ENCODE data around the gene PLCH1. TPM values are rescaled to one million over a fixed set of nuclear protein-coding genes. Genes with fewer than 3 reads are reported as not detected.

Gene PLCH1
- total and polyA plus RNA-seq, 9 of the 15 experiments (the other 6 are each of a cell fraction or from before 2014, with no cell fraction given): 0.17 to 0.62 (median 0.40) TPM

- no peak for TF ChIP-seq ZKSCAN3 (CRISPR knock-in tag; IDR thresholded peaks at IDR 0.05)
- TF ChIP-seq DDX20 (tag; IDR thresholded peaks at IDR 0.05; ENCODE audit: low read depth): no peak
- no peak for TF ChIP-seq NR0B1 (IDR thresholded peaks at IDR 0.05; ENCODE audit: partially characterized antibody)
- in situ Hi-C loops (cut with MboI): no loop called here
- WGBS (ENCODE audit: insufficient coverage, low coverage, missing lambda C conversion rate): 0% methylated on average over 3 of the region's 3 CpGs
- intact Hi-C loops (cut with micrococcal nuclease): no loop called here
- BruUV-seq (replicated peaks): no TSS peak
- CTCF ChIA-PET (ENCODE audit: low intra/inter-chr PET ratio): no interaction called here
- no peak overlapping the region for H3K4me3 ChIP-seq
- H4K20me1 ChIP-seq (replicated peaks; ENCODE audit: control insufficient read depth, insufficient read depth, low read length): no peaks in the 10 kb centered on the region
- ATAC-seq: no peak
- H3K27me3 ChIP-seq (ENCODE audit: control insufficient read depth in 2 of 2, insufficient read depth in 2 of 2, low read length in 2 of 2): no peaks in the 10 kb centered on the region
- H3K4me2 ChIP-seq (ENCODE audit: insufficient read depth, low read length): no peak overlapping the region
- H2AFZ ChIP-seq (ENCODE audit: low read depth, low read length): no peak overlapping the region
- no peak for FAIRE-seq
- H3K9me1 ChIP-seq (ENCODE audit: control insufficient read depth, insufficient read depth, low read length): no peaks in the 10 kb centered on the region
- H3K9me3 ChIP-seq (replicated peaks; ENCODE audit: control insufficient read depth, insufficient read depth, low read depth, low read length): no peaks in the 10 kb centered on the region
- no peak overlapping the region for H3K27ac ChIP-seq (ENCODE audit: extremely low read depth, low read depth, low read length)
- H3K36me3 ChIP-seq (ENCODE audit: control insufficient read depth, insufficient read depth, low read length): no peaks in the 10 kb centered on the region
- POLR2A ChIA-PET: no interaction called here
- no peak for DNase-seq (ENCODE audit: extremely low read depth in 1 of 4, low spot score in 3 of 4)
- no peak overlapping the region for H3K9ac ChIP-seq (ENCODE audit: insufficient read depth in 1 of 2, low read depth in 2 of 2, low read length in 2 of 2)
- H3K4me1 ChIP-seq (replicated peaks in 1 of 2; ENCODE audit: control insufficient read depth in 2 of 2, insufficient read depth in 2 of 2, low read length in 2 of 2): no peaks in the 10 kb centered on the region
- H3K79me2 ChIP-seq (ENCODE audit: control insufficient read depth, insufficient read depth, low read length): no peaks in the 10 kb centered on the region
Measured at GRCh38 chr3:155426524-155427230, 318.2 kb downstream of the PLCH1 start.

GRCh38 chr3:155425396-155425795 is 319.5 kb downstream of the PLCH1 start:
- Histone ChIP-seq H4K20me1 (replicated peaks; ENCODE audit: control insufficient read depth, insufficient read depth, low read length) (no peaks in the 10 kb centered on the region), H3K27ac (ENCODE audit: extremely low read depth, low read depth, low read length) (no peak overlapping the region), H3K36me3 (ENCODE audit: control insufficient read depth, insufficient read depth, low read length) (no peaks in the 10 kb centered on the region), H3K9me3 (replicated peaks; ENCODE audit: control insufficient read depth, insufficient read depth, low read depth, low read length) (no peaks in the 10 kb centered on the region), H3K27me3 (ENCODE audit: control insufficient read depth in 2 of 2, insufficient read depth in 2 of 2, low read length in 2 of 2) (no peaks in the 10 kb centered on the region), H3K4me1 (replicated peaks in 1 of 2; ENCODE audit: control insufficient read depth in 2 of 2, insufficient read depth in 2 of 2, low read length in 2 of 2) (no peaks in the 10 kb centered on the region), H3K9me1 (ENCODE audit: control insufficient read depth, insufficient read depth, low read length) (no peaks in the 10 kb centered on the region), H3K79me2 (ENCODE audit: control insufficient read depth, insufficient read depth, low read length) (no peaks in the 10 kb centered on the region), H2AFZ (ENCODE audit: low read depth, low read length) (no peak overlapping the region), H3K9ac (ENCODE audit: insufficient read depth in 1 of 2, low read depth in 2 of 2, low read length in 2 of 2) (no peak overlapping the region), H3K4me2 (ENCODE audit: insufficient read depth, low read length) (no peak overlapping the region), H3K4me3 (no peak overlapping the region)
- 0% methylated on average over 2 of the region's 2 CpGs for WGBS (ENCODE audit: insufficient coverage, low coverage, missing lambda C conversion rate)
- no TSS peak for BruUV-seq (replicated peaks)
- intact Hi-C loops (cut with micrococcal nuclease): no loop called here
- CTCF ChIA-PET (ENCODE audit: low intra/inter-chr PET ratio): no interaction called here
- in situ Hi-C loops (cut with MboI): no loop called here
- DNase-seq (ENCODE audit: extremely low read depth in 1 of 4, low spot score in 3 of 4): no peak
- POLR2A ChIA-PET: no interaction called here
- no peak for ATAC-seq
- no peak for FAIRE-seq
- no peak for TF ChIP-seq NR2C1 (IDR thresholded peaks at IDR 0.05)
- TF ChIP-seq NR2C1 (tag; IDR thresholded peaks at IDR 0.05): no peak
- no peak for TF ChIP-seq ZNF212 (CRISPR knock-in tag; IDR thresholded peaks at IDR 0.05)
- TF ChIP-seq RBM15 (IDR thresholded peaks at IDR 0.05; ENCODE audit: insufficient read depth, low read length): no peak
- TF ChIP-seq CUX1 (CRISPR knock-in tag; IDR thresholded peaks at IDR 0.05): no peak
- TF ChIP-seq SIN3A (IDR thresholded peaks at IDR 0.05; ENCODE audit: borderline replicate concordance in 2 of 2, control insufficient read depth in 1 of 2, low read depth in 2 of 2, low read length in 2 of 2): no peak
- no peak for TF ChIP-seq BCOR (IDR thresholded peaks at IDR 0.05)

Data from K562 (cell line).